Fibroblast of the aortic adventitia (primary cell): ENCODE data around the gene DKC1. TPM values are rescaled to one million over a fixed set of nuclear protein-coding genes. Genes with fewer than 3 reads are reported as not detected.

Source experiments
- DNase-seq: peaks from one replicate; pipeline ENCODE4 v3.0.0-alpha.2; 2010; ENCODE audit warnings: low read depth
- H3K4me3 ChIP-seq: 2 replicates; pipeline ENCODE4 v1.5.1; 2011; ENCODE audit warnings: low read depth, mild to moderate bottlenecking, control low read depth, low read length, moderate library complexity
- total RNA-seq: library from RNA; depleted of rRNA; stranded (reverse); fragments of >200 nt; gene quantifications from 2 replicates; pipeline ENCODE4 v1.2.3, GENCODE V29; 2012; ENCODE audit warnings: low replicate concordance
- TF ChIP-seq, protein P1 (sequence below): IDR thresholded peaks from 2 replicates; pipeline ENCODE4 v1.5.1; 2011; ENCODE audit warnings: mild to moderate bottlenecking, low read length, control low read depth, inconsistent platforms; ENCODE audit not compliant: insufficient read depth

The DKC1 gene
- total RNA-seq, 1 donor: 36.5 TPM

DNA sequence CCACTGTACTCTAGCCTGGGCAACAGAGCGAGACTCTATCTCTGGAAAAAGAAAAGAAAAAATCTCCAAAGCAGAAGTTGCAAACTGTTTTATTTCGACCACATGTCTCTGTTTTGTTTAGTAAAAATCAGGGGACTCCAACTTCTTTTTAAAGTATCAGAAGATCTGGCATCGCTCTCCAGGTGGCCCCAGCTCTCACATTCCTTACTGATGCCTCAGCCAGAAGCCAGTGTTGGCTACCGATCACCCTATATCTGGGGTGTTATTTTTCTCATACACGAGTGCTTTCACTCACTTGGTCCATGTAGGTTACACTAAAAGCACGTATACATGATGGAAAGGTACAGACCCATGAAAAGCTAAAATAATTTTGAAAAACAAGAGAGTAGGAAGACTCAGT, 34.3 kb downstream of the DKC1 start:
- TF ChIP-seq, protein P1, sequence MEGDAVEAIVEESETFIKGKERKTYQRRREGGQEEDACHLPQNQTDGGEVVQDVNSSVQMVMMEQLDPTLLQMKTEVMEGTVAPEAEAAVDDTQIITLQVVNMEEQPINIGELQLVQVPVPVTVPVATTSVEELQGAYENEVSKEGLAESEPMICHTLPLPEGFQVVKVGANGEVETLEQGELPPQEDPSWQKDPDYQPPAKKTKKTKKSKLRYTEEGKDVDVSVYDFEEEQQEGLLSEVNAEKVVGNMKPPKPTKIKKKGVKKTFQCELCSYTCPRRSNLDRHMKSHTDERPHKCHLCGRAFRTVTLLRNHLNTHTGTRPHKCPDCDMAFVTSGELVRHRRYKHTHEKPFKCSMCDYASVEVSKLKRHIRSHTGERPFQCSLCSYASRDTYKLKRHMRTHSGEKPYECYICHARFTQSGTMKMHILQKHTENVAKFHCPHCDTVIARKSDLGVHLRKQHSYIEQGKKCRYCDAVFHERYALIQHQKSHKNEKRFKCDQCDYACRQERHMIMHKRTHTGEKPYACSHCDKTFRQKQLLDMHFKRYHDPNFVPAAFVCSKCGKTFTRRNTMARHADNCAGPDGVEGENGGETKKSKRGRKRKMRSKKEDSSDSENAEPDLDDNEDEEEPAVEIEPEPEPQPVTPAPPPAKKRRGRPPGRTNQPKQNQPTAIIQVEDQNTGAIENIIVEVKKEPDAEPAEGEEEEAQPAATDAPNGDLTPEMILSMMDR: no peak
- no peak for DNase-seq
- no peak overlapping the region for H3K4me3 ChIP-seq

DNA sequence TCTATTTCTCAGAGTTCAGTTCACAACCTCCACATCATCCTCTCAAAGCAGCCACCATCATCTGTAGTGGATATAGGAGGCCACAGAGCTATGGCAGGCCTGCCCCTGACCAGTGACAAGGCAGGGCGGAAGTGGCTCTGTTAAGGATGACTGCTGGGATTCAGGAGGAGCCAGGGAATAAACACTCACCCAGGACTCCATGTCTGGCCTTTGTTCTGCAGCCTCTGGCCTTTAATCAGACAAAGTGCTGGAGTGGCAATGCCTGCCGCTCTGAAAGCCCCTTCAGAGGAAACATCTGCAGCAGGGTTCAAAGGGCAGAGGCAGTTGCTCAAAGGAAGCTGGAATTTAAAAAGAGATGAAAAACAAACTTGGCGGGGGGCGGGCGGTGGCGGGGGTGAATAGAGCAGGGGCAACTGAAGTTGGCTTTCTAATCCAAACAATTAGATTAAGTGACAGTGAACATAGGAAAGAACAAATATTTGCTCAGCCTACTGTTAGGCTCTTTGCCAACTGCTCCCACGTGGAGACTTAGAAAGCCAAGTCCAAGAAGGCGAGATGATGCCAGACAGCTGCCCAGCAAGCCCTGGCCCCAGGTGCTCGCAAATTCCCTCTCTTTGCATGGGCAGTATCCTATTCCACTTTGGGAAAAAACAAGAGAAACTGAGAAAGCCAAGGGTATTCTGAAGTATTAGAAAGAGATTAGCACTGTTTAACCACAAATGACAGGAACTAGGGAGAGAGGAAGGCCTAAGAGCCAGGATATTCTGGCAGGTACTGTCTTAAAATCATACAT, 37.1 kb downstream of the DKC1 start:
- TF ChIP-seq, protein P1: no peak
- no peak for DNase-seq
- H3K4me3 ChIP-seq: no peak overlapping the region

DNA sequence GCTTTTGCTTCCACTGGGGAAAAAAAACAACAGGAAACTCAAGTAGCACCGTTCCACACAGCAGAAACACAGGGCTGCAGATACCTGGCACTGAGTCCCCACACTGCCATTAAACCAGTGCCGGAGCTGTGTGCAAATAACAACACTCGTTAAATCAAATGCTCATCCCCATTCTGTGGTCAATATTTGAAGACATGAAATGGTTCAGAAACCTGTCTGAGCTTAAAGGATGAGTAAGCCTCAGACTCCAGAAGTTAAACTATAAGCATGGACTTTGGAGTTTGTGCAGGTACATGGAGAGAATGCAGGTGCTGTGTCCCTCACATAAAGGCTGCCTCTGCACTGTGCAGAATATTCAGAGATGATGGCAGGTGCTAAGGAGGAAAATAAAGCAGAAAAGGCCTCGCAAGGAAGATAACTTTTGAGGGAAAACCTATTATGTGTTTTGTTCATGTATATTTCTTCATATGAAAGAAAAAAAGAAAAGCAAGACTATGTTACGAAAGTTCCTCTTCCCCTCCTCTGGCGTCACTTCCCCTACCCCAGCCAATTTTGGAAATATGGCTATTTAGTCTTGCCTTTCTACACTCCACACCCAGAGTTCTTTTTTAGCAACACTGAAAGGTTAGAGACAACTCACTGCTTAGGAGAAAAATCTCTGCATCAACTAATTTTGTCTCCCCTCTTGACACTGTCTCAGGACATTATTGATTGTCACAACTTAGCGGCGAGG, 38.0 kb downstream of the DKC1 start:
- TF ChIP-seq, protein P1: no peak
- no peak overlapping the region for H3K4me3 ChIP-seq
- DNase-seq: peak; percentile 13

DNA sequence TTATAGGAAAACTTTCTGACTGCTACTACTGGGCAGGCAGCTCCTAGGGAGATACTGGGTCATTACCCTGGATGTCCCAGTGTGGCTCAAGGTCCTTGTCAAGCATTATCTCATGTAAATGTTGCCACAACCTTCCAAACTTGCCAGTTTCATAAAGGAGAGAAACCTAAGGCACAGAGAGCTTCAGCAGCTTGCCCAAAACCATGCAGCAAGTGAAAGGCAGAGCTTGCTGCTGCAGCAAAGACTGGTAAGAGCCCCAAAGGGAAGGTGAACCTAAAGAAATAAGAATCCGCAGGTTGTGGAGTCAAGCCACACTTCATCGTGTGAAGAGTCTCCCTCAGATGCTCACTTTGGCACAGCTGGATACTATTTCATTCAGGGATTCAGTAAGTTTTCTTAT, 40.3 kb downstream of the DKC1 start:
- TF ChIP-seq, protein P1: no peak
- H3K4me3 ChIP-seq: no peak overlapping the region
- DNase-seq: no peak

DNA sequence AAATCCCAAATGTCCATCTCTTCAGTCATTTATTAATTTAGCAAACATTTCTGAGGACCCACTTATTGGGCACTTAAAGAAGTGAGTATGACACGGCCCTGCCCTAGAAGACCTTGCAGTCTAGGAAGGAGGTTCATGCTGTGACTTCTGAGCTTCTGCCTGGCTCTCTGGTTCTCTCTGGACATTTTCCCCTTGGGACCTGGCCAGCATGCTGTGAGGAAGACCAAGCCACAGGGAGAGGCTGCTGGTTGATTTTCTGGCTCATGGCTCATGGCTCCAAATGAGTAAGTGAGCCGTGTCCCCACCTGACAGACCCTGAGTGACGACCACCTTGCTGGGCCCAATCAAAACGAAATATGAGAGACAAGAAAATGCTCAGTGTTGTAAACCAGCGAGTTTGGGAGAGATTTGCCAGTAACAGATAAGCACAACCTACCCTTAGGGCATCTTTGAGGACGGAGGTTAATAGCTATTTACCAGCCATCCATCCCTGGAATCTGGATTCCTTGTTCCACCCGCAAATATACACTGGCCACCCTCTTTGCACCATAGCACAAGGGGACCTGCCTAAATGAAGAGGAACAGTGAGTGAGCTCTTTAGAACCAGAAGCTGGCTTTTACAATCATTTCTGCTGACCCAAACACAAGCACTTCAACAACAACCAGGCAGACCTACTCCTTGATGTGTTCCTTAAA, 41.7 kb downstream of the DKC1 start:
- TF ChIP-seq, protein P1: no peak
- no peak for DNase-seq
- peak overlapping the region; percentile 76 for H3K4me3 ChIP-seq

DNA sequence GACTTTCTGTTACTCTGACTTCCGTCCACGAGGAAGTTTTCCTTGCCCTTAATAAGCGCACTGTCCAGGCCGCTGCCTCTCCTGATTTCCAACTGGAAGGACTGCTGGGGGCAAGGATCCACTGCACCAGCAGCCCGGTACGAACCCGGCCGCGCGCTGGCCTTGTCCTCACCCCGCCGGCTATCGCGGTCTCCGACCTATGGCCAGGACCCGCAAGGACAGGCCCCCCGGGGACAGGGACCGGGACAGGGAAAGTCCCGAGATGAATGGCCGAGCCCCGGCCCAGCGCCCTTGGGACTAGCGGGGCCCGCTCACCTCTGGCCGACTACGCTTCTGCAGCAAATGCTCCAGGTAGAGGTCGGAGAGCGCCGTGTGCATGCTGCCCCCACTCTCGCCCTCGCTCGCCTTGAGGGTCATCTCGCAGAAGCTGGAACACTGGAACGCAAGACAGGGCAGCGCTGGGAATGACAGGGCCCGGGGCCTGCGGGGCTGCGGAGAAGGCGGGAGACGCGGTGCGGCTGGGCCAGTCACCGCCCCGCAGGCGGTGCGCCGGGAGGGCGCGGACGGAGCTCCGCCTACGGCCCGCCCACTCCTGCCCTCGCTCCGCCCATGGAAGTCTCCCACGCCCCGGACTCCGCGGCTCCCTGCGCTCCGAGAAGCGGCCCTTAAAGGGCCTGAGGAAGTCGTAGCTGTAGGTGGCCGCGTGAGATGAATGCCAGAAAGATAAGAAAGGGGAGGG, 42.5 kb downstream of the DKC1 start, which contains the start of gene MPP1:
Gene MPP1, minus strand, starts transcription at position 529 of the 739 bp plus-strand sequence. Its CDS starts 112 bp downstream, at position 417.
- H3K4me3 ChIP-seq: peak within 1 kb of the TSS; percentile 76
- peak; percentile 68 for DNase-seq
- TF ChIP-seq, protein P1: no peak
